GM18508 (cell line): Measurements from ENCODE around the gene PCDHGA3.
A peak's percentile ranks its signal among the peaks of the same experiment; 100 is the strongest.
"Not testable (repeated sequence)": the region's sequence is repeated elsewhere in the genome, so short reads cannot be mapped to it uniquely, and the experiment has no call there.

Experiments
- ATAC-seq: cut with Tn5 transposase; IDR thresholded peaks from one replicate; pipeline ENCODE4 v1.9.1; 2021; ENCODE audit warnings: moderate number of reproducible peaks; ENCODE audit not compliant: insufficient read depth, unreplicated experiment

Gene PCDHGA3

DNA sequence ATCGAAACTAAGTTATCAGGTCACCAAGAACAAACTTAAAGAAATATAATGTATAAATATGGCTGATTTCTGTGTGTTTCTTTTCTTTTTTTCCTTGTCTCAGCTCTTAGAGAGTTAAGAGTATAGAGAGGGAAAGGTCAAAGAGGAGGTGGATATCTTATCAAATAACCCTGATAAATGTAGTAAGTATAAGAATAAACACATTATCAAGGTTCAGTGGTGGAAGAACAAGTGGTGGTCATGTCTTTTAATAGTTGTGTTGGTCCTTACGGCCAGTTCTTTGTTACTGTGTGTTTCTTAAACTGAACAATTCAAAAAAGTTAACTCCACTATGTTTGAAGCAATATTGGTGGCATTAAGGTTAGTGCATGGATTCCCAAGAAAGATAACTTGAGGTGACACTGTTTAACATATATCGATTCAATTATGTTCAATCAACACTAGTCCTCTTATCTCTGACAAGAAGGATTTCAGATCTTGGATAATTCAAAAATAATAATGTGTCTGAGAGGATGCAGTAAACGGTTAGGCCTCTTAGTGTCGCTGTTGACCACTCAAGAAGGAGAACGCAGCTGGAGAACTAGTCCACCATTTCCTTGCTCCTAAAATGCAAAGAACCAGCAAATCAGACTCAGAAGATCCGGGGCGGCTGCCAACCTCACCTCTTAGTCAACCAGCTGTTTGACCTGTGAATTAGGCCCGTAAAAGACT, at the start of gene PCDHGA3:
TSS of gene PCDHGA3 (plus strand) at position 588 of the 711 bp plus-strand sequence. CDS start 205 bp downstream, outside the sequence.
- no peak for ATAC-seq

DNA sequence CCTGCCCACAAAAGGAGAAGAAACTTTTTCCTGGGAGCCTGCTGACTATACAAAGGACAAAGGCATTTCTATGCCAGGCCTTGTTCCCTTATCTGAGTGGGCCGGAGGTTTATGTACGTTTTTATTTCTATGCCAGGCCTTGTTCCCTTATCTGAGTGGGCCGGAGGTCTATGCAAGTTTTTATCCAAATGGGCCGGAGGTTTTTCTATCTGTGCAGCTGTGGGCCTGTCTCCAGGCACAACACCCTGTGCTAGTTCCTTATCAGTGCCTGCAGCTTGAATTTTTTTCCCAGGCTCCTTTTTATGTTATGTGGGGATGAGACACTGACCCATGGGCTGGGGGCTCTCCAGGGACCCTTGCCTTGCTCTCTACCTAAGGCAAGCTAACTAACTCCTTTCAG, 45.3 kb upstream of the PCDHGA3 start:
- no peak for ATAC-seq

DNA sequence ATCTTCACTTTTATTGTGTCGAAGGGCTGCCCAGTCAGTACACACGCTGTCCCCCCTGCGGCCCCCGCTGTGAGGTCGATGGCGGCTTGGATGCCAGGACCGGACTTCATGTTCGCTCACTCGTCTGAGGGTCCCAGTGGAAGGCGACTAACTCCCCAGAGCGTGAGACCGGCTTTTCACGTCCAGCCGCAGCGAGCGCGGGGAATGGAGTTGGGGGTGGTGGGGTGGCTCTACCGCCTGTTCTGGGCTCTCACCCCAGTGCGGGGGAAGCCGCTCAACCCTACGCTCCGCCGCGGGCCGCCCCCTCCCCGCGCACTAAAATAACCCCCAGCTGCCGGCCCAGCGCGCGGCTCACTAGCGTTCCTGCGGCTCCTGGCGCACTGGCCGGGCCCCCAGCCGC, 39.9 kb upstream of the PCDHGA3 start, which contains the start of gene SLC25A2:
TSS of gene SLC25A2 (minus strand) at position 294 of the 400 bp plus-strand sequence. CDS start at position 110, 184 bp downstream.
- ATAC-seq, result no peak

DNA sequence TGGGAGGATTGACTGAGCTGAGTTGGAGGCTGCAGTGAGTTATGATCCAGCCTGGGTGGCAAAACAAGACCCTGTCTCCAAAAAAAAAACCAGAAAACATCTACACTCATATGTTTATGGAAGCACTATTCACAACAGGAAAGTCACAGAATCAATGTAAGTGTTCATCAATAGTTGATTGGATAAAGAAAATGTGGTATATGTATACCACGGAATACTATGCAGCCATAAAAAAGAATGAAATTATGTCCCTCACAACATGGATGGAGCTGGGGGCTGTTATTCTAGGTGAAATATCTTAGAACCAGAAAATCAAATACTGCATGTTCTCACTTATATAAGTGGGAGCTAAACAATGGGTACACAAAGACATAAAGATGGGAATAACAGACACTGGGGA, 37.0 kb upstream of the PCDHGA3 start:
- ATAC-seq, result no peak

DNA sequence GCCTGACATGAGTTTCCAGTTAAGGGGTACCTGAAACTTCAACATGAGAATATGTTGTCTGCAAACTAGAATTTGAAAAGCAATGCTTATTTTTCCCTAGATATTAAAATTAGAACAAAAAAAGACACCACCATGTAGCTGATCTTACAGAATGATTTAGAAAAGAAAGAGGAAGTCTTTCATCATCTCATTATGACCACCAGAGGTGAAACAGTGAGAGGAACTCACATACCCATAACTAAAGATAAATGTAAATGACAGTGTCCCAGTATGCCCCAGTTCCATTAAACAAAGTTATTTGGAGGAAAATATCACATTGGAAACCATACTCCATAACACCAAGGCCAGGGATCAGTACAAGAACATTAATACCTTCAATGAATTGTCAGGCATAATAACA, 29.9 kb upstream of the PCDHGA3 start:
- ATAC-seq, result no peak

DNA sequence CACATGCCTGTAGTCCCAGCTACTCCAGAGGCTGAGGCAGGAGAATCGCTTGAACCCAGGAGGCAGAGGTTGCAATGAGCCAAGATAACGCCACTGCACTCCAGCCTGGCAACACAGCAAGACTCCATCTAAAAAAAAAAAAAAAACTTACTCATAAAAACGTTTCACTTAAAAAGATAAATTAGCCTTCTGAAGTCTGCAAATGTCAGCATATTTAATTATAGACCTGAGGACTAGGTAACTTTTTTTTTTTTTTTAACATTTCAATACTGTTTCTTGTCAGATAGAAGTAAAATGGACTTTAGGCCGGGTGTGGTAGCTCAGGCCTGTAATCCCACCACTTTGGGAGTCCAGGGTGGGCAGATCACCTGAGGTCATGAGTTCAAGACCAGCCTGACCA, 26.7 kb upstream of the PCDHGA3 start:
- not testable (repeated sequence) for ATAC-seq

DNA sequence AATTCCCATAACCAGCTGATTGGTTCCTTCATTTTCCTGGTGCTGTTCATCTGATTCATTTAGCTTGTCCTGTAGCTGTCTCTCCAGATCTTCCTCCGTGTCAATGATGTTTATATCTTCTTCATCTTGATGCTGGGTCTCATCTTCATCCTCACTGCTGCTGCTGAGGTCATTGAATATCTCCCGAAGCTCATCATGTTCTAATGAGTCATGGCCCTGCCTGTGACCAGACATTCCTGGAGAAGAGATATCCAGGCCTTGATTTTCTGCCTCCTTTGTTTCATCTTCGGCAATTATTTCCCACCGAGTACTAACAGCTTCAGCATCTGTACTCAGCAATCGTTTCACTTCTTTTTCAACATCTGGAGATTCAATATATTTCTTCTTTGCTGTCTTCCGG, 24.4 kb upstream of the PCDHGA3 start:
- ATAC-seq, result no peak

- no peak for ATAC-seq
Measured at GRCh38 chr5:141319699-141320098, 23.9 kb upstream of the PCDHGA3 start.

DNA sequence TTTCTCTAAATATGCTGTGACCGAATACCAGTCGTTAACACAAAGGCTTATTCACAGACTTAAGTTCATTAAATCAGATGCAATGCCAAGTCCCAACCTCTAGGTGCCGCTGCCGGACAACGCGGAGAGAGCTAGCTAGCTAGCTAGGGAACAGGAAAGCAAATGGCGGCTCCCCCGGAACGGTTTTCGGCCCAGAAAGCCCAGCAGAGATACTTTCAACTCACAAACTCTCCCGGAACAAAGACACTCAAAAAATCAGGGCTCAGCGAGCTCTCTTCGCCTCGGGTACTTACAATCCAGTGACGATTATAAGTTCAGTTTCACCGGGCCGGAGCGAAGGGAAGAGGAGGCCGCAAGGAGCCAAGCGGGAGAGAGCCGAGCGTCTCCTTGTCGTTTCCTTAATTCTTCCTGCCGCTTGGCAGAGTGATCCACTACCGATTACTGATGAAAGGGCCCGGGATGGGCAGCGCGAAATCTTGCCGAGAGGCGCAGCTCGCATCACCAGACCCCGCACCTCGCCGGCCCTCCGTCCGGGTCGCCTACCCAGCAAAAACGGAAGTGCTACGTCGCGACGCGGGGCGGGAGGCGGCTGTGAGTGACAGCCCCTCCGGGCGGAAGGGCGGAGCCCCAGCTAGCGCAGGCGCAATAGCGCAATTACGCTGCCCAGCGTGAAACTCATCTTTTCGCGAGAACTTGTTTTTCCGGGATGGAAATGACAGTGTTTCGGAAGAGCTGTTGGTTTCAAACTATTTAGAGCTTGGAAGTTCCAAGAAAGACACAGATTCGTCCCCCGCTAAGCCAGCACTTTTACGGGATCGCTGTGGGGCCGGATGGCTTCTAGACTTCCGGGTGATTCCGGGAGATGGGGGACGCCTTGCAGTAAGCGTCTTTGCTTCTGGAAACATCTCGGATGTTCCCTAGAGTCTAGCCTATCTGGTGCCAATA, 23.1 kb upstream of the PCDHGA3 start, which contains the start of gene TAF7:
TSS of gene TAF7 (minus strand) at position 560 of the 945 bp plus-strand sequence. CDS start 740 bp downstream, outside the sequence.
- ATAC-seq, result peak; percentile 86

DNA sequence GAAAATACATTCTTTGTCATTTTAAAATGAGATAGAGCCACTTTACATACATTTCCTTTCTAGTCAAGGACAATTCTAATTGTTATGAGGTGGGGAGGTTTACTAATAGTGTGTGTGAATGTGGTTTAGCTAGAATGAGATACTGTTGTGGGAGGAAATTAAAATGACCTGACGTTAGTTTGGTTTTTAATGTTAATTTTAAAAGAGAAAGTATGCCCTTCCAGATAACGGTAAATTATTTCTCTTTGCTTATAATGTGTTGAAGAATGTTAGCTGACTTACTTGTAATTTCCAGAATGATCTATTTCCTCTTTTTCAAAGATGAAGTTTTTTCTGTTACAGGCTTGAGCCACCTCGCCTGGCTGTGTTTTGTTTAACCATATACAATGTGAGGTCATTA, 21.4 kb upstream of the PCDHGA3 start:
- no peak for ATAC-seq

GRCh38 chr5:141326088-141326854, 17.4 kb upstream of the PCDHGA3 start:
- ATAC-seq, result no peak

DNA sequence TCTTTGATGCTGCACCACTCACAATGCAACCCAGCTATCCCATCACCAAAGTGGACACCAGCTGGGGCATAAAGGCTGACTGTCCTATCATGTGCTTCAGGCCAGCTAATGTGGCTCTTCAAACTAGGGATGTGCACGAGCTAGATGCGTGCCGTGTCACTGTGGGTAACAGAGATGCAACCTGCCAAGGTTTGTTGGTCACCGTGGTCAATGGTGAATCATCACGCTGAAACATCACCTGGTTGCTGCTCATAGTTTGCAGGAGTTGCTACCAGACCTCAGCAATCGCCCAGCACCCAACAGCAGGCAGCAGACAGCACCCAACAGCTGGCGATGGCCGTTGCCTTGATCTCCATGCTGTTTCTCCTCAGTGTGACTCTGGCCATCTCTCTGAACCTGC, 15.4 kb upstream of the PCDHGA3 start:
- no peak for ATAC-seq

DNA sequence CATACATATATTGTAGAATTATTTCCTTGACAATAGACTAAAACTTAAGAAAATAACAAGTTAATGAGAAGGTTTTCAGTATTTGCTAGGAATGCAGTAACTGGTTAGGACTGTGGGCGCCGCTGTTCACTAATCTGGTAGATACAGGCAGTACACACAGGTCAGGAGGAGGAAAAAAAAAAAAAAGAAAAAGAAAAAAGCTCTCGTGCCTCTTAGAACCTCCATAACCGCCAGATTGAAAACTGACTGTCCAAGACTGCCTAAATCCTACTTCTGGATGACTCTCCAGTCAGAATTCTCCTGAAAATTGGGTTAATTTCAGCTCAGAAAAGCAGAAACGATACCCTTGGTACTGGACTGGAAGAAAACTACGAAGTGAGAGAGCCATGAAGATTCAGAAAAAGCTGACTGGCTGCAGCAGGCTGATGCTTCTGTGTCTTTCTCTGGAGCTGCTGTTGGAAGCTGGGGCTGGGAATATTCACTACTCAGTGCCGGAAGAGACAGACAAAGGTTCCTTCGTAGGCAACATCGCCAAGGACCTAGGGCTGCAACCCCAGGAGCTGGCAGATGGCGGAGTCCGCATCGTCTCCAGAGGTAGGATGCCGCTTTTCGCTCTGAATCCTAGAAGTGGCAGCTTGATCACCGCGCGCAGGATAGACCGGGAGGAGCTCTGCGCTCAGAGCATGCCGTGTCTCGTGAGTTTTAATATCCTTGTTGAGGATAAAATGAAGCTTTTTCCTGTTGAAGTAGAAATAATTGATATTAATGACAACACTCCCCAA, 13.1 kb upstream of the PCDHGA3 start, which contains the start of gene PCDHGA1:
TSS of gene PCDHGA1 (plus strand) at position 216 of the 782 bp plus-strand sequence.
- ATAC-seq, result no peak

DNA sequence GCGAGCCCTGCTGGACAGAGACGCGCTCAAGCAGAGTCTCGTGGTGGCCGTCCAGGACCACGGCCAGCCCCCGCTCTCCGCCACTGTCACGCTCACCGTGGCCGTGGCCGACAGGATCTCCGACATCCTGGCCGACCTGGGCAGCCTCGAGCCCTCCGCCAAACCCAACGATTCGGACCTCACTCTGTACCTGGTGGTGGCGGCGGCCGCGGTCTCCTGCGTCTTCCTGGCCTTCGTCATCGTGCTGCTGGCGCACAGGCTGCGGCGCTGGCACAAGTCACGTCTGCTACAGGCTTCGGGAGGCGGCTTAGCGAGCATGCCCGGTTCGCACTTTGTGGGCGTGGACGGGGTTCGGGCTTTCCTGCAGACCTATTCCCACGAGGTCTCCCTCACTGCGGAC, 11.1 kb upstream of the PCDHGA3 start:
- not testable (repeated sequence) for ATAC-seq

DNA sequence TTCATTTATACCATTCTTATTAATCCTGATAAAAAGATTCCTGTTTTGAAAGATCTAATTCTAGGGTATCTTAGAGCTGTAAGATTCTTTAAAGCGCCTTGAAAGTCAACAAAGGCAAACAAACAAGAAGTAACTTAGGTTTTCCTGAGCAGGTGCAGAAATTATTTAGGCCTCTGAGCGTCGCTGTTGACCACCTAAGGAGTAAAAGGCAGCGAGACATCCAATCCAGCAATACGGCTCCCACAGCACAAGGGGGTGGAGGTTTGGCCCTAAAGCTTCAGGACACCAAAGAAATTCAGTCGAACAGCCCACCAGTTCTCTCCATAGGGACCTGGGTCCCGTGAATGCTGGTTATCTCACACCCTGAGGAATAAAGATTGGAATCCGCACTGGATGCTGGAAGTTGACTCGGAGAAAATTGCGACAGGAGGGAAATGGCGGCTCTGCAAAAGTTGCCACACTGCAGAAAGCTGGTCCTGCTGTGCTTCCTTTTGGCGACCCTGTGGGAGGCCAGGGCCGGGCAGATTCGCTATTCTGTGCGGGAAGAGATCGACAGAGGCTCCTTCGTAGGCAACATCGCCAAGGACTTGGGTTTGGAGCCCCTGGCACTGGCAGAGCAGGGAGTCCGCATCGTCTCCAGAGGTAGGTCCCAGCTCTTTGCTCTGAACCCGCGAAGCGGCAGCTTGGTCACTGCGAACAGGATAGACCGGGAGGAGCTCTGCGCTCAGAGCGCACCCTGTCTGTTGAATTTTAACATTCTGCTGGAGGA, 4.9 kb upstream of the PCDHGA3 start, which contains the start of gene PCDHGA2:
TSS of gene PCDHGA2 (plus strand) at position 223 of the 769 bp plus-strand sequence.
- no peak for ATAC-seq

GRCh38 chr5:141340781-141341354, 2.8 kb upstream of the PCDHGA3 start:
- ATAC-seq, result not testable (repeated sequence)

GRCh38 chr5:141342773-141343172, 856 bp upstream of the PCDHGA3 start:
- ATAC-seq, result no peak

- no peak for ATAC-seq
Measured at GRCh38 chr5:141343953-141344463, 379 bp downstream of the PCDHGA3 start.
